Tibial nerve (tissue), 4 donors: ENCODE measurements around the gene TTC7B. TPM values are rescaled to one million over a fixed set of nuclear protein-coding genes. Genes with fewer than 3 reads are reported as not detected.

ENCODE experiments used
- DNase-seq, 2 donors: peaks; one replicate each; pipeline ENCODE4 v3.0.0-alpha.2; 2019; ENCODE audit warnings: low spot score in 2 of 2
- H3K27ac ChIP-seq, 4 donors: fragments of 200-600 bp; sonication (generic) in 3 of 4; one replicate each; pipeline ENCODE4 v1.5.1; 2017 to 2019; ENCODE audit warnings: mild to moderate bottlenecking in 1 of 4
- H3K27me3 ChIP-seq, 2 donors: fragments of 200-600 bp; sonication (generic) in 1 of 2; one replicate each; pipeline versions ENCODE4 v1.5.1 to v1.6.0; 2017 to 2019
- H3K36me3 ChIP-seq, 3 donors: fragments of 200-600 bp; sonication (generic); one replicate each; pipeline ENCODE4 v1.5.1; 2018 to 2019
- H3K4me1 ChIP-seq, 4 donors: fragments of 200-600 bp; sonication (generic) in 3 of 4; one replicate each; pipeline ENCODE4 v1.5.1; 2017 to 2019
- H3K4me3 ChIP-seq, 4 donors: fragments of 200-600 bp; sonication (generic) in 3 of 4; one replicate each; pipeline ENCODE4 v1.5.1; 2017 to 2019; ENCODE audit warnings: mild to moderate bottlenecking in 1 of 4, moderate library complexity in 1 of 4
- H3K9me3 ChIP-seq, 4 donors: fragments of 200-600 bp; sonication (generic) in 3 of 4; one replicate each; pipeline ENCODE4 v1.5.1; 2017 to 2019
- CTCF ChIP-seq, 5 experiments: fragments of 200-600 bp in 3 of 5; fragments of 450-650 bp in 2 of 5; sonication (generic) in 3 of 5; IDR thresholded peaks; one replicate each; pipeline ENCODE4 v1.5.1; 2016 to 2019; ENCODE audit warnings: antibody characterized with exemption in 5 of 5, mild to moderate bottlenecking in 3 of 5, moderate library complexity in 2 of 5
- EP300 ChIP-seq, 2 donors: sonication (generic); formaldehyde crosslinking; IDR thresholded peaks; one replicate each; pipeline ENCODE4 v1.6.1; 2017; ENCODE audit warnings: antibody characterized with exemption in 2 of 2, mild to moderate bottlenecking in 1 of 2
- POLR2A ChIP-seq, 2 donors: fragments of 450-650 bp; IDR thresholded peaks; one replicate each; pipeline ENCODE4 v1.6.1; 2017; ENCODE audit warnings: antibody characterized with exemption in 2 of 2, mild to moderate bottlenecking in 2 of 2, moderate library complexity in 2 of 2
- WGBS, 2 donors: methylation state at CpG; one replicate each; pipeline ENCODE4 v1.1.5; 2018; 5-methylcytosine and 5-hydroxymethylcytosine counted together
- total RNA-seq, 4 donors: library from RNA; depleted of rRNA; stranded (reverse); fragments of >200 nt; gene quantifications; one replicate each; pipeline ENCODE4 v1.1.0, GENCODE V29; 2016

The TTC7B gene
- total RNA-seq, 4 donors from 2014 or later: 25.9 to 44.1 (median 34.4) TPM

DNA sequence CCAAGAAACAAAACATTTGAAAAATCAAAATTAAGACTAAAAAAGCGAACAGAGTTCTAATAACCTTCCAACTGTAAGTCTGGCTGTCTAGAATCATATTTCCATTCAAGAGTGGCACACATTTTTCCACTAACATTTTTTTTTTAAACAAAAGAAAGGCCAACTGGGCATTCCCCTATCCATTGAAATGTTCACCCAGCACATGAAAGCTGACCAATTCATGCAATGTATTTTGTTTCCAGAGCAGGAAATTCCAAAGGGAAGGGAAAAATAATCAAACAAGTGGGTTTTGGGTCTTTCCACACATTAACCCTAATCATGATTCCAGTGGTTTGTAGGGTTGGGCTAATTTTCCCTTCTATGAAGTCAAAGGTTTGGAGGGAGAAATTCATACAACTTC, 212.9 kb downstream of the TTC7B start:
- H3K36me3 ChIP-seq: peaks cover 0 to 13% (median 0%) of the 10 kb centered on the region in 3 donors
- no peak for TF ChIP-seq EP300 (IDR thresholded peaks at IDR 0.05)
- TF ChIP-seq POLR2A (IDR thresholded peaks at IDR 0.05): no peak
- no peak for TF ChIP-seq CTCF (IDR thresholded peaks at IDR 0.05)
- peaks cover 0 to 30% (median 0%) of the 10 kb centered on the region in 4 donors for H3K4me1 ChIP-seq
- H3K9me3 ChIP-seq: no peaks in the 10 kb centered on the region
- DNase-seq: no peak
- H3K27ac ChIP-seq: no peak overlapping the region
- 43 to 65% methylated on average over 1 of the region's 1 CpG for WGBS, 2 donors
- H3K4me3 ChIP-seq: no peak overlapping the region
- no peaks in the 10 kb centered on the region for H3K27me3 ChIP-seq

DNA sequence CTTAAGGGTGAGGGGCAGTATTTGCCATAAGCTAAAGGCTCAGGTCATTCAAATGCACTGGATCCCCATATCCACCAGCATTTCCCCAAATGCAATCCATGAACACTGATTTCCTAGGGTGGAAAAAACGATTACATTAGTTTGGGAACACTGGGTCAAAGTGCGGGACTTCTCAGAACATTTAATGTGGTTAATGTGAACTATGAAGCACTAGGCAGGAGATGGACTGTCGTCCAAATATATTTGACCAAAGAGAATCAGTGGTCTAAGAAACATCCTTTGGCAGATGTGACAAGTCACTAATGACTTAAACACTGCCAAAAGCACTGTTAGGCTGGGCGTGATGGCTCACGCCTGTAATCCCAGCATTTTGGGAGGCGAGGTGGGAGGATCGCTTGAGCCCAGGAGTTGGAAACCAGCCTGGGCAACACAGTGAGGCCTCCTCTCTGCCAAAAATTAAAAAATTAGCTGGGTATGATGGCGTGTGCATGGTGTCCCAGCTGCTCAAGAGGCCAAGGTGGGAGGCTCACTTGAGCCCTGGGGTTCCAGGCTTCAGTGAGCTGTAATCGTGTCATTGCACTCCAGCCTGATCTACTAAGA, 214.0 kb downstream of the TTC7B start:
- 77 to 82% methylated on average over 9 of the region's 9 CpGs for WGBS, 2 donors
- no peak for DNase-seq

DNA sequence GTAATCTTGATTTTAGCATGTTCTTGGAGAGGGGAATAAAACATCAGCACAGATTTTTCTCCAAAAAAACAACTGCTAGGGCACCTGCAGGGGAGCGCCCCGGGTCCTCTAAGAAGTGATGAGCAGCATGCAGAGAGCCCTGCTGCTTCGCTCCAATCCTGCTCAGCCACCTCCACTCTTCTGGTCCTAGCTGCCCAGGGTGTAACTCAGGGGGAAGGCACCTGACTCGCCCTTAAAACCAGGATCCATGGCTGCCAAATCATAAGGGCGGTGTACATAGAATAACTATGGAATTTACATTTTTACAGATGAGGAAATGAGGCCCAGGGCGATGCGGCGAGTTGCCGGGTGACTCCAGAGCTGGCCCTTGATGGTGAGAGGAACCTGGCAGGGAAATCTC, 214.7 kb downstream of the TTC7B start:
- H3K27ac ChIP-seq: no peak overlapping the region
- H3K4me3 ChIP-seq: no peak overlapping the region
- H3K4me1 ChIP-seq: peaks cover 0 to 30% (median 0%) of the 10 kb centered on the region in 4 donors
- no peaks in the 10 kb centered on the region for H3K9me3 ChIP-seq
- DNase-seq: no peak
- WGBS, 2 donors: 90 to 91% methylated on average over 9 of the region's 9 CpGs
- no peak for TF ChIP-seq POLR2A (IDR thresholded peaks at IDR 0.05)
- TF ChIP-seq EP300 (IDR thresholded peaks at IDR 0.05): no peak
- TF ChIP-seq CTCF (IDR thresholded peaks at IDR 0.05): no peak
- no peaks in the 10 kb centered on the region for H3K27me3 ChIP-seq
- H3K36me3 ChIP-seq: no peaks in the 10 kb centered on the region

More for the DNA sequence above, 214.0 kb downstream of the TTC7B start:
- Histone ChIP-seq H3K36me3 (peaks cover 0 to 2% (median 0%) of the 10 kb centered on the region in 3 donors), H3K9me3 (no peaks in the 10 kb centered on the region), H3K27me3 (no peaks in the 10 kb centered on the region), H3K4me1 (peaks cover 0 to 30% (median 0%) of the 10 kb centered on the region in 4 donors), H3K27ac (no peak overlapping the region), H3K4me3 (no peak overlapping the region)
- TF ChIP-seq POLR2A (IDR thresholded peaks at IDR 0.05): no peak
- no peak for TF ChIP-seq EP300 (IDR thresholded peaks at IDR 0.05)
- no peak for TF ChIP-seq CTCF (IDR thresholded peaks at IDR 0.05)

DNA sequence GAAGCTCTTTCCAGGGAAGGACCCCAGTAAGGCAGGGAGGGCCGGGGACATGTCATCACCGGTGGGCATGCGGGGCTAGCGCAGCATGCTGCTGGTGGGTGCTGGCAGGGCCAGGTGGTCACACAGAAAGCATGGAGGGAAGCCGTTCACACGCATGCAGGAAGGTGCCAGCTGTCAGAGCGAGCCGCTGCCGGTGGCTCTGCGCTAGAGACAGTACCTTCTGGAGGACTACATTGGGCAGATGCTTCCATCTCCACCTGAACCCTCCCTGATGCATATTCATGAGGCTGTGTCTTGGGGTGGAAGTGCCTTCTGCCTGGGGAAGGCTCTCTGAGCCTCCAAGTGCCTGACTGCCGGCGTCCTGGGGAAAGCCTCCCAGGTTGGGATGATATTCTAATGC, 215.6 kb downstream of the TTC7B start:
- H3K36me3 ChIP-seq: no peaks in the 10 kb centered on the region
- WGBS, 2 donors: 87 to 89% methylated on average over 12 of the region's 12 CpGs
- peaks cover 0 to 30% (median 0%) of the 10 kb centered on the region in 4 donors for H3K4me1 ChIP-seq
- no peak for TF ChIP-seq CTCF (IDR thresholded peaks at IDR 0.05)
- TF ChIP-seq EP300 (IDR thresholded peaks at IDR 0.05): no peak
- TF ChIP-seq POLR2A (IDR thresholded peaks at IDR 0.05): no peak
- H3K9me3 ChIP-seq: no peaks in the 10 kb centered on the region
- DNase-seq: no peak
- no peak overlapping the region for H3K4me3 ChIP-seq
- H3K27ac ChIP-seq: no peak overlapping the region
- H3K27me3 ChIP-seq: no peaks in the 10 kb centered on the region

DNA sequence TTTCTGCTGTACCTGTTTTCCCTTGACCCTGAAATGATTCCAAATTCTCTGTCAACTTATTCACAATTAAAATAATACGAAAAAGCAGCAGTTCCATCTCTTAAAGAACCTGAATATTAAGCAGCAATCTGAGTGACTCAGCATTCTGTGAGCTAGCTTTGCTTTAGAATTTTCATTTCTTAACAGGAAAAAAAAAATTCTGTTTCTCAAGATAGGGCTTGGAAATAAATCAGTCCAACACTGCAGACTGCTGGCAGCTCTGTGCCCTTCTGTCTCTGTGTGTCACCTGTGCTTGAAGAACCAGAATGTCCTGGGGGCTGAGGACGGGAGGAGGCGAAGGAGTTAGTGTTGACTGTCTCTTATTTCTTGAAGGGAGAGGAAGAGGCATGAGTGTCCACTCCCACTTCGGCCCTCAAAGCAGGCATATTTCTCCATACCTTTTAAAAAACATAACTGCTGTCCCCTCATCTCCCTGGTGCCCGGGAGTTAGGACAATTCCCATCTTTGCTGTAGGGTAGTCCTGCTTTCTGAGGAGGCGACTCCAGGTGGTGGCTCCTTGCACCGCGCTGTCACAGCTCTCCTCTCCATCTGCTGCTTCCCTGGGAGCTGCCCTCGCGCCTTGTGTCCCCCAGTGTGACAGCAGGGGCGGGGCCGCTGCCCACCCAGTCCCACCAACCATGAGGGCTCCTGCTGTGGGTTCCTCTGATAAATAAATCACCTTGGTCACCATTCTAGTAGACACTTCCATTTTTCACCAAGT, 216.3 kb downstream of the TTC7B start:
- Histone ChIP-seq H3K36me3 (no peaks in the 10 kb centered on the region), H3K4me3 (no peak overlapping the region), H3K27ac (no peak overlapping the region), H3K4me1 (peaks cover 0 to 30% (median 0%) of the 10 kb centered on the region in 4 donors), H3K27me3 (no peaks in the 10 kb centered on the region), H3K9me3 (no peaks in the 10 kb centered on the region)
- DNase-seq: no peak
- TF ChIP-seq POLR2A (IDR thresholded peaks at IDR 0.05) (no peak), CTCF (IDR thresholded peaks at IDR 0.05) (peak in 1 of 5 experiments; percentile 19)
- 84 to 85% methylated on average over 12 of the region's 12 CpGs for WGBS, 2 donors
